K562 (cell line): ENCODE data around the gene GUK1. TPM values are rescaled to one million over a fixed set of nuclear protein-coding genes. Genes with fewer than 3 reads are reported as not detected.

Source experiments
- ATAC-seq: fragments of 200-7000 bp; cut with Tn5 transposase; 3 replicates; pipeline ENCODE4 v1.9.1; 2020; ENCODE audit warnings: moderate library complexity
- BruUV-seq: library from RNA; stranded (reverse); fragments of 400-500 nt; replicated peaks from 2 replicates; lab custom pipeline; 2021; lab: Mats Ljungman, UMichigan
- CTCF ChIA-PET: fragments of 300-600 bp; formaldehyde crosslinking; extraction: SDS; loops from one replicate; lab custom pipeline; 2021; ENCODE audit warnings: low intra/inter-chr PET ratio; lab: Yijun Ruan, JAX
- POLR2A ChIA-PET: fragments of 300-600, 350-650 bp; sonication (Branson Sonifier 250); formaldehyde crosslinking; extraction: SDS; loops from one replicate; lab custom pipeline; 2021; ENCODE audit warnings: antibody characterized with exemption, inconsistent platforms; lab: Yijun Ruan, JAX
- DNase-seq, 4 experiments: peaks; one replicate each; pipeline versions ENCODE4 v3.0.0 to v3.0.0-alpha.2; 2011 to 2018; ENCODE audit warnings: low spot score in 3 of 4, mixed read lengths in 3 of 4; ENCODE audit errors: extremely low read depth in 1 of 4
- FAIRE-seq: peaks from 2 replicates; lab custom pipeline; 2011; peaks lifted over from hg19 to GRCh38; lab: Jason Lieb, UNC
- H2AFZ ChIP-seq: 2 replicates; pipeline ENCODE4 v1.6.0; 2011; ENCODE audit warnings: low read depth, low read length, control low read depth, inconsistent platforms
- H3K27ac ChIP-seq: fragments of 200-600 bp; 3 replicates; pipeline ENCODE4 v1.8.0; 2011; ENCODE audit warnings: low read depth, mild to moderate bottlenecking, control low read depth, inconsistent platforms, low read length, moderate library complexity, mixed read lengths; ENCODE audit errors: extremely low read depth
- H3K27me3 ChIP-seq, 2 experiments: fragments of 300-600 bp in 1 of 2; 2 replicates in 1 of 2; 3 replicates in 1 of 2; pipeline versions ENCODE4 v1.6.0 to v1.8.0; 2011; ENCODE audit warnings: inconsistent platforms in 2 of 2, low read length in 2 of 2, mild to moderate bottlenecking in 1 of 2, mixed read lengths in 1 of 2, moderate library complexity in 1 of 2; ENCODE audit not compliant: control insufficient read depth in 2 of 2, insufficient read depth in 2 of 2
- H3K36me3 ChIP-seq: fragments of 300-600 bp; 3 replicates; pipeline ENCODE4 v1.8.0; 2011; ENCODE audit warnings: mild to moderate bottlenecking, low read length, inconsistent platforms; ENCODE audit not compliant: control insufficient read depth, insufficient read depth
- H3K4me1 ChIP-seq, 2 experiments: fragments of 200-600 bp in 1 of 2; replicated peaks in 1 of 2; 2 replicates in 1 of 2; 3 replicates in 1 of 2; pipeline versions ENCODE4 v1.5.1 to v1.8.0; 2011; ENCODE audit warnings: inconsistent platforms in 2 of 2, low read length in 2 of 2, mild to moderate bottlenecking in 1 of 2, mixed read lengths in 1 of 2, moderate library complexity in 1 of 2; ENCODE audit not compliant: control insufficient read depth in 2 of 2, insufficient read depth in 2 of 2
- H3K4me2 ChIP-seq: 2 replicates; pipeline ENCODE4 v1.6.1; 2011; ENCODE audit warnings: low read length, control low read depth, inconsistent platforms, mixed read lengths; ENCODE audit not compliant: insufficient read depth
- H3K4me3 ChIP-seq: fragments of 200-600 bp; sonication (generic), shearing (Covaris generic); 2 replicates; pipeline ENCODE4 v1.5.1; 2016; ENCODE audit warnings: control low read depth, inconsistent platforms
- H3K79me2 ChIP-seq: fragments of 200-600 bp; 3 replicates; pipeline ENCODE4 v1.8.0; 2011; ENCODE audit warnings: low read length, inconsistent platforms; ENCODE audit not compliant: control insufficient read depth, insufficient read depth
- H3K9ac ChIP-seq, 2 experiments: 2 replicates each; pipeline versions ENCODE4 v1.6.0 to v1.6.1; 2011; ENCODE audit warnings: low read depth in 2 of 2, low read length in 2 of 2, control low read depth in 1 of 2, inconsistent platforms in 1 of 2, mild to moderate bottlenecking in 1 of 2, mixed read lengths in 1 of 2; ENCODE audit not compliant: insufficient read depth in 1 of 2
- H3K9me1 ChIP-seq: one replicate; pipeline ENCODE4 v1.6.0; 2011; ENCODE audit warnings: inconsistent platforms, mild to moderate bottlenecking, low read length, moderate library complexity; ENCODE audit not compliant: control insufficient read depth, insufficient read depth
- H3K9me3 ChIP-seq: replicated peaks from 2 replicates; pipeline ENCODE4 v1.5.1; 2011; ENCODE audit warnings: low read depth, low read length, inconsistent platforms; ENCODE audit not compliant: control insufficient read depth, insufficient read depth
- H4K20me1 ChIP-seq: replicated peaks from 2 replicates; pipeline ENCODE4 v1.6.1; 2011; ENCODE audit warnings: low read length, inconsistent platforms, mixed read lengths; ENCODE audit not compliant: control insufficient read depth, insufficient read depth
- DACH1 ChIP-seq: fragments of 450-650 bp; IDR thresholded peaks from 2 replicates; pipeline ENCODE4 v1.6.1; 2018; ENCODE audit not compliant: partially characterized antibody
- RERE ChIP-seq: sonication (generic); formaldehyde crosslinking; IDR thresholded peaks from 2 replicates; pipeline ENCODE4 v1.8.0; 2023; ENCODE audit warnings: missing genetic modification reagents, mild to moderate bottlenecking, borderline replicate concordance
- REST ChIP-seq, 2 experiments: fragments of 450-650 bp; formaldehyde crosslinking in 1 of 2; IDR thresholded peaks; 2 replicates each; pipeline versions ENCODE4 v1.4.0 to v1.6.1; 2014 to 2020; ENCODE audit warnings: mild to moderate bottlenecking in 2 of 2, borderline replicate concordance in 1 of 2, low read depth in 1 of 2
- ZKSCAN8 ChIP-seq: fragments of 200-800 bp; sonication (Bioruptor generic); IDR thresholded peaks from 2 replicates; pipeline ENCODE4 v1.6.1; 2016; ENCODE audit warnings: missing genetic modification characterization, missing compliant biosample characterization
- ZNF175 ChIP-seq: fragments of 200-800 bp; sonication (Bioruptor generic); IDR thresholded peaks from 2 replicates; pipeline ENCODE4 v1.6.1; 2016; ENCODE audit warnings: low read depth, mild to moderate bottlenecking, missing genetic modification characterization, missing compliant biosample characterization
- ZNF696 ChIP-seq: fragments of 250-450 bp; sonication (Bioruptor Pico); conservative IDR thresholded peaks from 2 replicates; pipeline ENCODE4 v1.4.0; 2020; ENCODE audit warnings: mild to moderate bottlenecking, moderate library complexity
- WGBS: fragments of 100-300 bp; shearing (Covaris generic); methylation state at CpG from one replicate; pipeline ENCODE4 v1.1.6; 2016; ENCODE audit warnings: low coverage, mixed read lengths; ENCODE audit not compliant: insufficient coverage; ENCODE audit errors: missing lambda C conversion rate; 5-methylcytosine and 5-hydroxymethylcytosine counted together
- in situ Hi-C: fragments of 300-500 bp; cut with MboI; formaldehyde crosslinking; loops from 4 replicates; pipeline ENCODE4 v1.15.0; 2018; ENCODE audit warnings: inconsistent platforms, mixed read lengths
- intact Hi-C: fragments of 100-400 bp; cut with micrococcal nuclease; formaldehyde crosslinking; loops from 2 replicates; pipeline ENCODE4 v1.14.2; 2022
- polyA plus RNA-seq, 8 experiments: library from polyadenylated mRNA; depleted of rRNA in 4 of 8; stranded (reverse) in 5 of 8; unstranded in 3 of 8; fragments of >200 nt; fragmentation: Nextera tagmentation in 2 of 8; fragmentation: Illumina TruSeq in 1 of 8; extraction: Ambion mirVana in 2 of 8; extraction: Trizol in 1 of 8; gene quantifications; 2 replicates each; pipeline versions ENCODE4 v1.2.1 to v1.2.3, GENCODE V29; 2011 to 2014; ENCODE audit warnings: inconsistent platforms in 1 of 8, missing spikeins in 1 of 8
- total RNA-seq, 7 experiments: library from RNA; depleted of rRNA in 6 of 7; stranded (reverse); fragments of >200 nt in 6 of 7; fragmentation: Illumina TruSeq in 2 of 7; extraction: Trizol in 2 of 7; gene quantifications; 2 replicates each; pipeline versions ENCODE4 v1.2.1 to v1.2.3, GENCODE V29; 2011 to 2021; ENCODE audit warnings: low replicate concordance in 1 of 7

The GUK1 gene
- total and polyA plus RNA-seq, 9 of the 15 experiments (the other 6 are each of a cell fraction or from before 2014, with no cell fraction given): 7.0 to 331 (median 132) TPM

- H3K27me3 ChIP-seq: no peaks in the 10 kb centered on the region
- H3K4me1 ChIP-seq: peaks cover 14 to 22% of the 10 kb centered on the region in 2 experiments; a peak in 4 of 5 replicates
- H2AFZ ChIP-seq: no peak overlapping the region
- BruUV-seq: no TSS peak
- H3K4me3 ChIP-seq: no peak overlapping the region
- no peaks in the 10 kb centered on the region for H3K79me2 ChIP-seq
- H3K36me3 ChIP-seq: no peaks in the 10 kb centered on the region
- H3K9ac ChIP-seq: peak overlapping the region in 1 of 2 experiments; percentile 46; a peak in 1 of 4 replicates
- in situ Hi-C loops (no loop called here), intact Hi-C loops (loop anchor here (5.0 kb wide), 1 partner anchor 50 kb away; no protein-coding TSS in a partner anchor)
- POLR2A ChIA-PET: no interaction called here
- FAIRE-seq (no peak), ATAC-seq (no peak), DNase-seq (no peak)
- H3K4me2 ChIP-seq: no peak overlapping the region
- CTCF ChIA-PET: no interaction called here
- H3K9me3 ChIP-seq: no peaks in the 10 kb centered on the region
- WGBS: 52% methylated on average over 6 of the region's 32 CpGs
- H3K9me1 ChIP-seq: no peaks in the 10 kb centered on the region
- no peak overlapping the region for H3K27ac ChIP-seq
- H4K20me1 ChIP-seq: 0 out of 2 replicates have a peak, but pooled peaks cover 4% of the 10 kb centered on the region
- no peak for TF ChIP-seq ZNF696 (CRISPR knock-in tag)
- no peak for TF ChIP-seq ZNF175 (CRISPR knock-in tag)
- TF ChIP-seq REST (IDR thresholded peaks at IDR 0.05; ENCODE audit: borderline replicate concordance): no peak
- TF ChIP-seq REST (CRISPR knock-in tag; IDR thresholded peaks at IDR 0.05; ENCODE audit: low read depth): no peak
- no peak for TF ChIP-seq ZKSCAN8
- no peak for TF ChIP-seq DACH1
- no peak for TF ChIP-seq RERE (CRISPR knock-in tag)
Measured at GRCh38 chr1:228182296-228183030, 42.4 kb downstream of the GUK1 start.
